ENCODE measurements around the gene PACRG. TPM values are rescaled to one million over a fixed set of nuclear protein-coding genes. Genes with fewer than 3 reads are reported as not detected.

PACRG gene
- total and polyA plus RNA-seq, 2 donors from 2014 or later = 7.4 to 20.0 TPM

DNA sequence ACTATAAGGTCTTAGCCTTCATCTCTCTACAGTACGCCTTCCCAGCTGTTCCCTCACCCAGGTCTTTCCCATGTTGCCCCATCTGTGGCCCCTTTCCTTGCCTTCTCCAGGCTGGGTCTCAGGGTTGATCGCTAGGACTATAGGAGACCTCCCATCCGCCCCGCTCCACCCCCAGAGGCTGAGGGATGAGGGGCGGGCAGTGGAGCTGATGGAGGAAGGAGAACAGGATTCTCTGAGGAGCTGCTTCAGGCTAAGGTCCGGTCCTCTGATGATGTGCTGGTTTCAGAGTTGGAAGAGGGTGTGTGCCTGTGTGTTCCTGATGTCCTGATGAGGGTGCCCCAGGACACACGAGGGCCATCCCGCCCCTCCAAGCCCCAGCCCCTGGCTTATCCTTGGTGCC is 531.9 kb downstream of the PACRG start:
- Histone ChIP-seq H3K4me3 (ENCODE audit: low read length in 3 of 3) (peak overlapping the region in 1 of 3 donors; percentile 50), H3K9ac (ENCODE audit: low read length in 3 of 3) (no peak overlapping the region), H3K36me3 (ENCODE audit: control insufficient read depth in 2 of 3, insufficient read depth in 3 of 3, low read length in 3 of 3) (no peaks in the 10 kb centered on the region), H3K27ac (ENCODE audit: low read depth in 2 of 2, low read length in 2 of 2) (no peak overlapping the region), H3K4me1 (ENCODE audit: control insufficient read depth in 2 of 3, insufficient read depth in 2 of 3, low read depth in 1 of 3, low read length in 3 of 3) (peaks cover 0 to 5% (median 0%) of the 10 kb centered on the region in 3 donors), H3K27me3 (ENCODE audit: control insufficient read depth, insufficient read depth, low read length) (no peaks in the 10 kb centered on the region), H3K9me3 (ENCODE audit: control insufficient read depth in 2 of 3, insufficient read depth in 1 of 3, low read length in 3 of 3) (no peaks in the 10 kb centered on the region)
- DNase-seq (no peak), FAIRE-seq (no peak)
- TF ChIP-seq CTCF (IDR thresholded peaks at IDR 0.05; ENCODE audit: borderline replicate concordance, extremely low read depth, insufficient read depth) = no peak
- intact Hi-C loops (cut with DNase I) = no loop called here

DNA sequence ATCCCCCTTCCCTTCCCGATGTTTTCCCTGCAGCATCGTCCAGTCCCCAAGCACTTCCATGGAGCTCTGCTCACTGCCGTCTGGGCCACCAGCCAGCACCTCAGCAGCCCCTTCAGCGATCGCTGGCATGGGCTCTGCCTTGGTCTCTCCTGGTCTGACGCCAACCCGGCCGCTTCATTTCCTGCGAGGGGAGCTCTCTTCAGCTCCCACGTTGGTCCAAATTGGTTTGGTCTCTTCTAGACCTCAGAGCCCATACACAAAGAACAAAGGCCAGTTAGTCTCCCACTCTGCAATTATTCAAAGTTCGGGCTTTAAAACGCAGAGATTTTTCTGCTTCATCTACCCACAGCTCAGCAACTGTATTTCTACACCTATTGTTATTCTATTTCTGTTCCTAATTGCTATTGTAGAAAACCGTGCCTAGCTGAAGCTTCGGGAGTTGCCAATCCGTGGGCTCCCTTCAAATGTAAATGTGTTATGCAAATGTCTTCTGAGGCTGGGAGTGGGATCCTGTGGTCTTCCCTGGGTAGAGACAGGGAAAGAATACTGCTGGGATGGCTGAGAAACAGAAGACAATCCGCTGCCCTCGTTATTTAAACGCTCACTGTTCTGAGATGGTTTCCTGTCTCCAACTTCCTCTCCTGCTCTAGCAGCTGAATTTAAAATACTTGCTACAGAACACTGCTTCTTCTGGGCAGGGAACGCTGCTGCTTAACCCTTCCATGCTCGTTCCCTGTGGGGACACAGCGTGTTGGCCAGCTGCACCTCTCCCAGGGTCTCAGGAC is 532.5 kb downstream of the PACRG start:
- intact Hi-C loops (cut with DNase I) = no loop called here
- DNase-seq = peak in 3 of 5 donors; percentile 24 to 64 (median 64)
- no peak for FAIRE-seq
- no peak overlapping the region for H3K27ac ChIP-seq (ENCODE audit: low read depth in 2 of 2, low read length in 2 of 2)
- no peaks in the 10 kb centered on the region for H3K9me3 ChIP-seq (ENCODE audit: control insufficient read depth in 2 of 3, insufficient read depth in 1 of 3, low read length in 3 of 3)
- no peaks in the 10 kb centered on the region for H3K36me3 ChIP-seq (ENCODE audit: control insufficient read depth in 2 of 3, insufficient read depth in 3 of 3, low read length in 3 of 3)
- peak overlapping the region in 1 of 3 donors; percentile 48 for H3K9ac ChIP-seq (ENCODE audit: low read length in 3 of 3)
- no peaks in the 10 kb centered on the region for H3K27me3 ChIP-seq (ENCODE audit: control insufficient read depth, insufficient read depth, low read length)
- H3K4me3 ChIP-seq (ENCODE audit: low read length in 3 of 3) = peak overlapping the region; percentile 2 to 50 (median 38)
- H3K4me1 ChIP-seq (ENCODE audit: control insufficient read depth in 2 of 3, insufficient read depth in 2 of 3, low read depth in 1 of 3, low read length in 3 of 3) = peaks cover 0 to 5% (median 0%) of the 10 kb centered on the region in 3 donors
- no peak for TF ChIP-seq CTCF (IDR thresholded peaks at IDR 0.05; ENCODE audit: borderline replicate concordance, extremely low read depth, insufficient read depth)

DNA sequence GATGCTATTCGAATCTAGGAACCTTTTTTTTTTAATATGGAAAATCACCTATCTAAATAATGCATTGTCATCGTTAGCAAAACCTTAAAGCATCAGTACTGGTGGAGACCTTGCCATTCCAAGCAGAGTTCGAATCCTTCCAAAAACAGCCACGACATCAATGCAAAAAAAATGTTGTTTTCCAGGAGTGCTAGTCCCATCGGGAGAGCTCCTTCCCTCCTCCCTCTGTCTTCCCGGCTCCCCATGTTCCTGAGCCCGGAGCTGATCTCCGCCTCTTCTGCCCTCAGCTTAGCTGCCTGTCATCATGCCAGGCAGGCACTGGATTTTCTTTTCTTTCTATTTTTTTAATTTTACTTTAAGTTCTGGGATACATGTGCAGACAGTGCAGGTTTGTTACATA is 533.1 kb downstream of the PACRG start:
- intact Hi-C loops (cut with DNase I) = no loop called here
- Histone ChIP-seq H3K27me3 (ENCODE audit: control insufficient read depth, insufficient read depth, low read length) (no peaks in the 10 kb centered on the region), H3K9ac (ENCODE audit: low read length in 3 of 3) (no peak overlapping the region), H3K4me3 (ENCODE audit: low read length in 3 of 3) (peak overlapping the region in 2 of 3 donors; percentile 2 to 50), H3K36me3 (ENCODE audit: control insufficient read depth in 2 of 3, insufficient read depth in 3 of 3, low read length in 3 of 3) (no peaks in the 10 kb centered on the region), H3K9me3 (ENCODE audit: control insufficient read depth in 2 of 3, insufficient read depth in 1 of 3, low read length in 3 of 3) (no peaks in the 10 kb centered on the region), H3K4me1 (ENCODE audit: control insufficient read depth in 2 of 3, insufficient read depth in 2 of 3, low read depth in 1 of 3, low read length in 3 of 3) (peaks cover 0 to 5% (median 0%) of the 10 kb centered on the region in 3 donors), H3K27ac (ENCODE audit: low read depth in 2 of 2, low read length in 2 of 2) (no peak overlapping the region)
- DNase-seq (no peak), FAIRE-seq (no peak)
- TF ChIP-seq CTCF (IDR thresholded peaks at IDR 0.05; ENCODE audit: borderline replicate concordance, extremely low read depth, insufficient read depth) = no peak

Data from kidney (tissue), 14 donors.